ENCODE measurements around the gene LAMB3. TPM values are rescaled to one million over a fixed set of nuclear protein-coding genes. Genes with fewer than 3 reads are reported as not detected.
A peak's percentile ranks its signal among the peaks of the same experiment; 100 is the strongest.

LAMB3 gene
- total RNA-seq, 1 donor from 2014 or later: 4.2 TPM

DNA sequence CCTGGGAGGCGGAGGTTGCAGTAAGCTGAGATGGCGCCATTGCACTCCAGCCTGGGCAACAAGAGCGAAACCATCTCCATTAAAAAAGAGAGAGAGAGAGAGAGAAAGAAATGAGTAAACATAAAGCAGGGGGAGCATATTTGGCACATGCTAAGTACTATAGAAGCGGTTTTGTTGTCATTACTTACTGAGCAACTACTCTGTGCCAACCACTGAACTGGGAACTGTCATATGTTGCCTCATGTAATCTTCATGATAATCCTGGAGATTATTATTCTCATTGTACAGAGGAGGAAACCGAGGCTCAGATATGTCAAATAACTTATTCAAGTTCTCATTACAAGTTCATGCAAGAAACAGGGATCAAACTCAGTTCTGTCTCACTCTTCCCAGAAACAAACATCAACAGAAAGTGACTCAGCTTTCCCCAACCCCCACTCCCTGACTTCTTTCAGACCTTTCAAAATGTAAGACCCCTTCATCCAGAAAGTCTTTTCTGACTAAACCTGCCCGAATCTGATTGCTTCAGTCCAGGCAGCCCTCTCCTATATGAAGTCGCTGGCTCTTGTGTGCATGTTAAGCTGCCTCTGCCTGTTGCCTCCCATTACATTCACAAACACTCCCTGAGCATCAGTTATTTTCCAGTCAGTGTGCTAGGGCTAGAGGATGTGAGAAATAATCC is 23.5 kb downstream of the LAMB3 start:
- Mint-ChIP-seq H3K27me3 (ENCODE audit: low read depth, unreplicated experiment) (peaks cover 21% of the 10 kb centered on the region), H3K9me3 (ENCODE audit: unreplicated experiment) (peaks cover 2% of the 10 kb centered on the region), H3K4me1 (ENCODE audit: low read depth, unreplicated experiment) (peaks cover 30% of the 10 kb centered on the region), H3K27ac (ENCODE audit: unreplicated experiment) (no peak overlapping the region), H3K36me3 (ENCODE audit: low read depth, unreplicated experiment) (no peaks in the 10 kb centered on the region), H3K4me3 (ENCODE audit: unreplicated experiment) (no peak overlapping the region)
- no peak for FAIRE-seq
- no peaks in the 10 kb centered on the region for H3K9me3 ChIP-seq (ENCODE audit: insufficient read depth, low read depth, low read length)
- no peak overlapping the region for H3K4me3 ChIP-seq (ENCODE audit: insufficient read depth, low read depth, low read length)
- no peaks in the 10 kb centered on the region for H4K20me1 ChIP-seq (ENCODE audit: insufficient read depth, low read length)
- no peaks in the 10 kb centered on the region for H3K36me3 ChIP-seq (ENCODE audit: insufficient read depth, low read length)
- no peak for TF ChIP-seq EZH2 (IDR thresholded peaks at IDR 0.05; ENCODE audit: insufficient read depth, low read length)
- H3K27me3 ChIP-seq (ENCODE audit: insufficient read depth, low read length): no peaks in the 10 kb centered on the region
- no peaks in the 10 kb centered on the region for H3K79me2 ChIP-seq (ENCODE audit: insufficient read depth, low read length)
- no peak overlapping the region for H3K27ac ChIP-seq (ENCODE audit: low read depth, low read length)
- H2AFZ ChIP-seq (ENCODE audit: low read depth, low read length): no peak overlapping the region
- H3K4me2 ChIP-seq (ENCODE audit: low read length): no peak overlapping the region
- DNase-seq (ENCODE audit: low read depth): no peak
- H3K4me1 ChIP-seq (ENCODE audit: insufficient read depth, low read length): peaks cover 18% of the 10 kb centered on the region
- no peak overlapping the region for H3K9ac ChIP-seq (ENCODE audit: low read length)

DNA sequence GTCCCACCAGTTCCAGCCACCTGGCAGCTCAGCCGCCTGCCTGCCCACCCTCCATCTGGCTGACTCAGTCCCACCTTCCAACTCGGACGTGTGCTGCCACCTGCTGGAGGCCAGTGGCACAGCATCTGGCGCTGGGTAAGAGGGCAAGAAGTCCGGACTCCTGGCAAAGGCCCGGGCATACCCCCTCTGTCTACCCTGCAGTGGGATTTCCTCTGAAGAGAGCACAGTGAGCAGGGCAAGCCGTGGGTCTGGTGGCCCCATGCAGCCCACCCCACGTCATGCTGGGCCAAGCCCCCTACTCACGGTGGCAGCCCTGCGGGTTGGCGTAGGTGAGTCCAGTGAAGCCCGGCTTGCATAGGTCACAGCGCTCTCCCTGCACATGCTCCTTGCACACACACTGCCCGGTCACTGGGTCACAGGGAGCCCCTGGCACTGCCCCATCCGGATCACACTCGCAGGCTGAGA is 24.5 kb downstream of the LAMB3 start:
- no peak for FAIRE-seq
- TF ChIP-seq, protein P1, sequence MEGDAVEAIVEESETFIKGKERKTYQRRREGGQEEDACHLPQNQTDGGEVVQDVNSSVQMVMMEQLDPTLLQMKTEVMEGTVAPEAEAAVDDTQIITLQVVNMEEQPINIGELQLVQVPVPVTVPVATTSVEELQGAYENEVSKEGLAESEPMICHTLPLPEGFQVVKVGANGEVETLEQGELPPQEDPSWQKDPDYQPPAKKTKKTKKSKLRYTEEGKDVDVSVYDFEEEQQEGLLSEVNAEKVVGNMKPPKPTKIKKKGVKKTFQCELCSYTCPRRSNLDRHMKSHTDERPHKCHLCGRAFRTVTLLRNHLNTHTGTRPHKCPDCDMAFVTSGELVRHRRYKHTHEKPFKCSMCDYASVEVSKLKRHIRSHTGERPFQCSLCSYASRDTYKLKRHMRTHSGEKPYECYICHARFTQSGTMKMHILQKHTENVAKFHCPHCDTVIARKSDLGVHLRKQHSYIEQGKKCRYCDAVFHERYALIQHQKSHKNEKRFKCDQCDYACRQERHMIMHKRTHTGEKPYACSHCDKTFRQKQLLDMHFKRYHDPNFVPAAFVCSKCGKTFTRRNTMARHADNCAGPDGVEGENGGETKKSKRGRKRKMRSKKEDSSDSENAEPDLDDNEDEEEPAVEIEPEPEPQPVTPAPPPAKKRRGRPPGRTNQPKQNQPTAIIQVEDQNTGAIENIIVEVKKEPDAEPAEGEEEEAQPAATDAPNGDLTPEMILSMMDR (IDR thresholded peaks at IDR 0.05; ENCODE audit: insufficient read depth, low read depth, low read length): peak; percentile 73
- TF ChIP-seq EZH2 (IDR thresholded peaks at IDR 0.05; ENCODE audit: insufficient read depth, low read length): no peak
- DNase-seq (ENCODE audit: low read depth): peak; percentile 41
- H3K27ac Mint-ChIP-seq (ENCODE audit: unreplicated experiment): no peak overlapping the region
- H3K27me3 Mint-ChIP-seq (ENCODE audit: low read depth, unreplicated experiment): peaks cover 22% of the 10 kb centered on the region
- peaks cover 15% of the 10 kb centered on the region for H3K4me1 ChIP-seq (ENCODE audit: insufficient read depth, low read length)
- H3K4me3 Mint-ChIP-seq (ENCODE audit: unreplicated experiment): no peak overlapping the region
- peaks cover 2% of the 10 kb centered on the region for H3K9me3 Mint-ChIP-seq (ENCODE audit: unreplicated experiment)
- no peaks in the 10 kb centered on the region for H3K9me3 ChIP-seq (ENCODE audit: insufficient read depth, low read depth, low read length)
- no peak overlapping the region for H3K4me3 ChIP-seq (ENCODE audit: insufficient read depth, low read depth, low read length)
- H3K4me2 ChIP-seq (ENCODE audit: low read length): no peak overlapping the region
- no peaks in the 10 kb centered on the region for H3K36me3 ChIP-seq (ENCODE audit: insufficient read depth, low read length)
- peaks cover 27% of the 10 kb centered on the region for H3K4me1 Mint-ChIP-seq (ENCODE audit: low read depth, unreplicated experiment)
- no peaks in the 10 kb centered on the region for H3K36me3 Mint-ChIP-seq (ENCODE audit: low read depth, unreplicated experiment)
- no peak overlapping the region for H3K9ac ChIP-seq (ENCODE audit: low read length)
- H4K20me1 ChIP-seq (ENCODE audit: insufficient read depth, low read length): no peaks in the 10 kb centered on the region
- H3K27me3 ChIP-seq (ENCODE audit: insufficient read depth, low read length): no peaks in the 10 kb centered on the region
- no peak overlapping the region for H2AFZ ChIP-seq (ENCODE audit: low read depth, low read length)
- no peak overlapping the region for H3K27ac ChIP-seq (ENCODE audit: low read depth, low read length)
- no peaks in the 10 kb centered on the region for H3K79me2 ChIP-seq (ENCODE audit: insufficient read depth, low read length)

DNA sequence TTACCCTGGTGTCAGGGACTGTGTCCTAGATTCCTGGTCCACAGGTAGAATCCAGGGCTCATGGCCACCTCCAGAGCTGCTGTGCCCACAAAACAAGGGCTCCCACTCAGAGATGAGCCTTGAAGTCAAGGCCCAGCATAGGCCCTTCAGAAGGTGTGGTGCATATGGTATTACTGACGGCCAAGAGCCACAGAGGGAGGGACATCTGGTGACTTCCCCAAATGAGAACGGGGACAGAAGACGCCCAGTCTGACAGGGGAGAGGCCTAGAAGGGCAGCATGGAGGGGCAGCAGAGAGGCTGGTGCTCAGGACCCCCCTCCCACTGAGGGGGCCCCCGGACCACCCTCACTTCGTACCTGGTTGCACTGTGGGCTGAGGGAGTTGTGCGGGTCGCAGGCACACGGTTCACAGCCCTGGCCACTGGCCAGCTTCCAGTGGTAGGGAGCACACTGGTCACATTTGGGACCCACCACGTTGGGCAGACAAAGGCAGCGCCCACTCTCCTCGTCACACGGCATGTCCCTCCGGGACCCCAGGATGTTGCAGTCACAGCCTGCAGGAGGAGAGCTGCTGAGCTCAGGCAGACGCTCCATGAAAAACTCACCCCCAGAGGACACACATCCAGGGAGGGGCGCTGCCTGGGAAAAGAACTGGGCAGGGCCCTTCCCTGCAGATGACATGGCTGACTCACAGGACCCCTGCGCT is 25.0 kb downstream of the LAMB3 start:
- Mint-ChIP-seq H3K9me3 (ENCODE audit: unreplicated experiment) (peaks cover 2% of the 10 kb centered on the region), H3K4me1 (ENCODE audit: low read depth, unreplicated experiment) (peaks cover 27% of the 10 kb centered on the region), H3K4me3 (ENCODE audit: unreplicated experiment) (no peak overlapping the region), H3K36me3 (ENCODE audit: low read depth, unreplicated experiment) (no peaks in the 10 kb centered on the region), H3K27ac (ENCODE audit: unreplicated experiment) (no peak overlapping the region), H3K27me3 (ENCODE audit: low read depth, unreplicated experiment) (peaks cover 21% of the 10 kb centered on the region)
- H3K4me3 ChIP-seq (ENCODE audit: insufficient read depth, low read depth, low read length): no peak overlapping the region
- TF ChIP-seq EZH2 (IDR thresholded peaks at IDR 0.05; ENCODE audit: insufficient read depth, low read length): no peak
- TF ChIP-seq, protein P1 (IDR thresholded peaks at IDR 0.05; ENCODE audit: insufficient read depth, low read depth, low read length): no peak
- no peak for FAIRE-seq
- H3K27me3 ChIP-seq (ENCODE audit: insufficient read depth, low read length): no peaks in the 10 kb centered on the region
- H4K20me1 ChIP-seq (ENCODE audit: insufficient read depth, low read length): no peaks in the 10 kb centered on the region
- no peak overlapping the region for H2AFZ ChIP-seq (ENCODE audit: low read depth, low read length)
- H3K9me3 ChIP-seq (ENCODE audit: insufficient read depth, low read depth, low read length): no peaks in the 10 kb centered on the region
- no peak for DNase-seq (ENCODE audit: low read depth)
- peaks cover 15% of the 10 kb centered on the region for H3K4me1 ChIP-seq (ENCODE audit: insufficient read depth, low read length)
- no peak overlapping the region for H3K27ac ChIP-seq (ENCODE audit: low read depth, low read length)
- no peak overlapping the region for H3K4me2 ChIP-seq (ENCODE audit: low read length)
- H3K79me2 ChIP-seq (ENCODE audit: insufficient read depth, low read length): no peaks in the 10 kb centered on the region
- H3K36me3 ChIP-seq (ENCODE audit: insufficient read depth, low read length): no peaks in the 10 kb centered on the region
- no peak overlapping the region for H3K9ac ChIP-seq (ENCODE audit: low read length)

All from astrocyte (in vitro differentiated cells and primary cell).